AG04449 (cell line): ENCODE data around the gene POP5.

Experiments used
- CTCF ChIA-PET: fragments of 350-600 bp; formaldehyde crosslinking; extraction: SDS; loops from one replicate; lab custom pipeline; 2021; ENCODE audit warnings: antibody characterized with exemption; lab: Yijun Ruan, JAX
- POLR2A ChIA-PET: fragments of 400-600, 350-600 bp; formaldehyde crosslinking; extraction: SDS; loops from one replicate; lab custom pipeline; 2020; ENCODE audit warnings: antibody characterized with exemption, inconsistent platforms; lab: Yijun Ruan, JAX
- DNase-seq: peaks from one replicate; pipeline ENCODE4 v3.0.0-alpha.2; 2010; ENCODE audit warnings: low read depth, low spot score
- H3K4me3 ChIP-seq: 2 replicates; pipeline ENCODE4 v1.5.1; 2011; ENCODE audit warnings: low read depth, mild to moderate bottlenecking, control low read depth, low read length
- TF ChIP-seq, protein P1 (sequence below): IDR thresholded peaks from one replicate; pipeline ENCODE4 v1.5.1; 2011; ENCODE audit warnings: mild to moderate bottlenecking, moderate library complexity, low read length, control low read depth, inconsistent platforms; ENCODE audit not compliant: insufficient read depth; ENCODE audit errors: missing control alignments

Gene POP5

DNA sequence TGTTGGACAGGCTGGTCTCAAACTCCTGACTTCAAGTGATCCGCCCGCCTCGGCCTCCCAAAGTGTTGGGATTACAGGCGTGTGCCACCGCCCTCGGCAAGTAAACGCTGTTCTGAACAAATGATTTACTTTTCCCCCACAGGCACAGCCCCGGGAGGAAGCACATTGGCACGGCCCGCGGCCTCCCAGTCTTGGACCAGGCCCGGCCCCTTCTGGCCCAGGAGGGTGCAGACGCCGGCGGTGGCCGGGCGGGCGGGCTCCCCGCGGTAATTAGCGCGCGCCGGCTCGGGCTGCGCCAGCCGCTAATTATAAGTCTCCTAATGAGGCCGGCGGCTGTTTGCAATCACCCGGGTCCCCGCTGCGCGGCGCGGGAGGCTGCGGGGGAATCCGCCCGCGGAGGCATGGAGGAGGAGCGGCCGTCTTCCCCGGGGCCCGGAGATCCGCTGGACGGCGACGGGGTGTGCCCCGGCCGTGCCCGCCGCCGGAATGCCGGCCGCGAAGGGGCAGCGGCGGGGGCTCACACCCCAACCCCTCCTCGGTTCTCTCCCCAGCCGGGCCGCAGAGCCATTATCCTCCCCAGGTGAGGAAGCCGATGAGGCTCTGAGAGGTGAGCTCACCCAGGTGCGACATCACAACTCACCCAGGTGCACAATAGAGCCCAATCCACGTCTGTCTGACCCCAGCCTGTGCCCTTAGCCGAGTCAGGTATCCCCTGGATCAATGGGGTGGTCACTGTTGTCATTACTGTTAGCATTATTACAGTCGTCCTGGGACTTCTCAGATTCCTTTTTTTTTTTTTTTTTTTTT, 3.3 kb upstream of the POP5 start:
- TF ChIP-seq, protein P1, sequence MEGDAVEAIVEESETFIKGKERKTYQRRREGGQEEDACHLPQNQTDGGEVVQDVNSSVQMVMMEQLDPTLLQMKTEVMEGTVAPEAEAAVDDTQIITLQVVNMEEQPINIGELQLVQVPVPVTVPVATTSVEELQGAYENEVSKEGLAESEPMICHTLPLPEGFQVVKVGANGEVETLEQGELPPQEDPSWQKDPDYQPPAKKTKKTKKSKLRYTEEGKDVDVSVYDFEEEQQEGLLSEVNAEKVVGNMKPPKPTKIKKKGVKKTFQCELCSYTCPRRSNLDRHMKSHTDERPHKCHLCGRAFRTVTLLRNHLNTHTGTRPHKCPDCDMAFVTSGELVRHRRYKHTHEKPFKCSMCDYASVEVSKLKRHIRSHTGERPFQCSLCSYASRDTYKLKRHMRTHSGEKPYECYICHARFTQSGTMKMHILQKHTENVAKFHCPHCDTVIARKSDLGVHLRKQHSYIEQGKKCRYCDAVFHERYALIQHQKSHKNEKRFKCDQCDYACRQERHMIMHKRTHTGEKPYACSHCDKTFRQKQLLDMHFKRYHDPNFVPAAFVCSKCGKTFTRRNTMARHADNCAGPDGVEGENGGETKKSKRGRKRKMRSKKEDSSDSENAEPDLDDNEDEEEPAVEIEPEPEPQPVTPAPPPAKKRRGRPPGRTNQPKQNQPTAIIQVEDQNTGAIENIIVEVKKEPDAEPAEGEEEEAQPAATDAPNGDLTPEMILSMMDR, result peak; percentile 32
- no peak for DNase-seq
- POLR2A ChIA-PET, result no interaction called here

DNA sequence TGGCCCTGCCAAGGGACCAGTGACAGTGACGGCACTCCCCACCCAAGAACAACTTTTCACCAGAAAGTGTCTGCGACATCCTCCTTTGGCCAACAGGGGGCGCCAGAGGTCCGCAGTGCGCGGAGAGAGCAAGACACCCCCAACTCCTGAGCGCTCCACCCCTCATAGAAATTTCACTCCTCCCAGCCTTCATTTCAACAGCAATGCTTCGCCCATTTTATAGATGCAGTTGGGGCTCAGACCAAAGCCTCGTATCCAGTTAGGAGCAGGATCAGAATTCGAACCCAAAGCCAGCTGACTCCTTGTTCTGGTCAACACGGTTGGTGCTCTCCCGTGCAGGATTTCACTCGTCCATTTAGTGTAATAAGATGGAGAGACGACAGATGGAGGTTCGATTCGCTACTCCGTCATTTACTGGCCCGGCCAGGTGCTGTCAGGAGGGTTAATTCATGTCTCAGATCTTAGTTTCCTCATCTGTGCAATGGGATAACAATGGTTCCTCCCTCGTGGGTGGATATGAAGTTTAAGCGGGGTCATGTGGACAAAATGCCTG, 2.4 kb upstream of the POP5 start:
- ChIA-PET CTCF (interaction anchor here (0.7 to 6.9 kb wide), 38 partner anchors 9 to 647 kb away, joined by 3 to 103 read pairs (median 4); partner anchors contain the start of genes C12orf43 and UNC119B), POLR2A (no interaction called here)
- H3K4me3 ChIP-seq, result peak overlapping the region; percentile 19; the same call in 1 of the 2 replicates
- TF ChIP-seq, protein P1, result peak; percentile 92
- no peak for DNase-seq

More for the DNA sequence above, 3.3 kb upstream of the POP5 start:
- H3K4me3 ChIP-seq, result peak overlapping the region; percentile 39
- CTCF ChIA-PET, result interaction anchor here (0.6 to 6.9 kb wide), 13 partner anchors 14 to 475 kb away, joined by 3 to 103 read pairs (median 6); partner anchors contain the start of genes C12orf43 and UNC119B

DNA sequence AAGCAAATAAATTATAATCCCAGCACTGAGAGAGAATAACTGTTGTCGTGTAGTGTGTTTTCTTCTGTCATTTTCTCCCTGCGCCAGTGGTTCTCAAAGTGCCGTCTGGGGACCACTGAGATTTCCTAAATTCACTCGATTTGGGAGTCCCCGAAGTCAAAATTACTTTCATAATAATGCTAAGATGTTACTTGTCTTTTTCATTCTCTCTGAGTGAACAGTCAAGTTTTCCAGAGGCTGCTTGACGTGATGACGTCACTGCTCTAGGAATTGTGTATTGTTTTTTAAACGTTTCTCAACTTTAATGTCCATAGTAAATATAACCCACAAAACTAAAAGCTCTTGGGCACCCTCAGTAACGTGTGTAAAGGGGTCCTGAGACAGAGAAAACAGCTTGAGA, 796 bp upstream of the POP5 start:
- DNase-seq, result no peak
- CTCF ChIA-PET, result interaction anchor here (0.7 to 6.9 kb wide), 25 partner anchors 12 to 530 kb away, joined by 3 to 103 read pairs (median 4); partner anchors contain the start of genes ACADS and UNC119B
- peak overlapping the region; percentile 98 for H3K4me3 ChIP-seq
- TF ChIP-seq, protein P1, result no peak
- POLR2A ChIA-PET, result no interaction called here

DNA sequence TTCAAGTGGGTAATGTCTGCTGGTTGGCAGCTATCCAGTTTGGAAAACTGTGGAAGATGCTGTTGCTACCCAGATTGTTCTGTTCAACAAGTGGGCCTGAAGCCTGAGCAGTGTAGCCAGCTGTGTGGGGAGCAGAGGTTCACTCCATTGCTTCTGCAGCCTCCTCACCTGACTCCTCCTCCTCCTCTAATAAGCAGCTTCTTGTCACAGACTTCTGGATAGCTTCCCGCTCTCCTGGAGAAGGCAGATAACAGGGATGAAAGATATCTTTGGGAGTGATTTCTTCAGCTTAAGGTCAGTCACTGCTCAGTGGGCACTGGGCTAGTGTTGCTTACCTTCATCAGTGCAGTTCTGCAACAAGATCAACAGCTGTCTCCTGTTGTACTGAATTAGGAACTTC, 2.0 kb downstream of the POP5 start:
- TF ChIP-seq, protein P1, result no peak
- POLR2A ChIA-PET, result no interaction called here

DNA sequence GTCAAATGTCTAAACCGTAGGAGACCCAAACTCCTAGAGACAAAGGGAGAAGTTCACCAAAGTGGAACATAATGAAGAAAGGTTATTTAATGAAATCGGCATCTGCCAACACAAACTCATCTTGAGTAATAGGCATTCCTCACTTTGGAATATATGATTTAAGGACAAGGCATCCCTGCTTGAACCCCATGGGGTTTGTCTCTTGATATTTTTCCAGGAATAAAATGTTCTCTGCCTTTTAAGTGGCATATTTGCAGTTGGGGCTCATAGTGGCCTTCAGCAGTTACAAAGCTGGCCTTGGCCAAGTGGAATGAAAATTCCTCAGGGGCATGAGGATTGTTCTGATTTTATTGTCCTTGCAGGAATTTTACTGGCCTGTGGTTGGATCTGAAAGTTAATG, 7.1 kb downstream of the POP5 start:
- POLR2A ChIA-PET, result no interaction called here
- DNase-seq, result no peak
- TF ChIP-seq, protein P1, result no peak
- CTCF ChIA-PET, result interaction anchor here (1.3 to 1.9 kb wide), 2 partner anchors 9 to 108 kb away, joined by 4 to 9 read pairs; no protein-coding TSS in a partner anchor
- H3K4me3 ChIP-seq, result no peak overlapping the region

More for the DNA sequence above, 2.0 kb downstream of the POP5 start:
- no peak for DNase-seq
- H3K4me3 ChIP-seq, result no peak overlapping the region
- CTCF ChIA-PET, result interaction anchor here (5.1 to 6.9 kb wide), 3 partner anchors 9 to 393 kb away, joined by 53 to 103 read pairs (median 101); no protein-coding TSS in a partner anchor

DNA sequence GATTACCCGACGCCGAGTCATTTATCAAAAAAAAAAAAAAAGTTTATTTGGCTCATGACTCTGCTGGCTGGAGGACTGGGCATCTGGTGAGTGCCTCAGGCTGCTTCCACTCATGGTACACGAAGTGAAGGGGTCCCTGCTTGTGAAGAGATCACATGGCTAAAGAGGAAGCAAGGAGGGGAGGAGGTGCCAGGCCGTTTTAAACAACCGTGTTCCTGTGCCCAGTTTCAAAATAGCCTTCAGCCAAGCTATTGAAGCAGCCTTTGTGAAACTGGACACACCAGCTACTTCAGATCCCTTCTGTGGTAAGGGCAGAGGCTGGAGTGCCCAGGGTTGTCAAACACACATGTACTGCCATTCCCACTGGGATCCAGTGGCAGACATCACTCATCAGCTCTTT, 7.6 kb downstream of the POP5 start:
- no peak for DNase-seq
- CTCF ChIA-PET, result interaction anchor here (1.9 kb wide), 1 partner anchor 10 kb away, joined by 9 read pairs; no protein-coding TSS in a partner anchor
- POLR2A ChIA-PET, result no interaction called here
- TF ChIP-seq, protein P1, result no peak
- H3K4me3 ChIP-seq, result no peak overlapping the region
